Naive thymus-derived CD8-positive, alpha-beta T cell (primary cell): ENCODE measurements around the gene CNTNAP3. TPM values are rescaled to one million over a fixed set of nuclear protein-coding genes. Genes with fewer than 3 reads are reported as not detected.
"Not testable (repeated sequence)": the region's sequence is repeated elsewhere in the genome, so short reads cannot be mapped to it uniquely, and the experiment has no call there.

Source experiments
- ATAC-seq, 2 donors: fragments of 150-1000 bp; cut with Tn5 transposase in 1 of 2; sonication (Bioruptor Pico), chemical (Tn5 transposase) in 1 of 2; 1 replicate in 1 of 2; 2 replicates in 1 of 2; pipeline ENCODE4 v1.10.0; 2021; ENCODE audit warnings: mild to moderate bottlenecking in 2 of 2, moderate library complexity in 2 of 2
- POLR2A ChIA-PET: fragments of 350-600 bp; sonication (Branson Sonifier 250); formaldehyde crosslinking; loops from one replicate; lab custom pipeline; 2021; ENCODE audit warnings: antibody characterized with exemption; lab: Charles Lee
- DNase-seq, 10 donors: peaks; one replicate each; pipeline versions ENCODE4 v3.0.0 to v3.0.0-alpha.2; 2020 to 2022
- H3K27ac Mint-ChIP-seq, 10 donors: one replicate each; pipeline ENCODE4 v1.8.0; 2020 to 2022; ENCODE audit warnings: mild to moderate bottlenecking in 10 of 10, mixed read lengths in 10 of 10, moderate library complexity in 4 of 10, inconsistent platforms in 1 of 10
- H3K27me3 Mint-ChIP-seq, 5 donors: one replicate each; pipeline ENCODE4 v1.8.0; 2021 to 2022; ENCODE audit warnings: mixed read lengths in 5 of 5
- H3K36me3 Mint-ChIP-seq, 3 donors: one replicate each; pipeline ENCODE4 v1.8.0; 2020 to 2022; ENCODE audit warnings: mixed read lengths in 3 of 3, mild to moderate bottlenecking in 2 of 3, inconsistent platforms in 1 of 3
- H3K4me1 Mint-ChIP-seq, 4 donors: one replicate each; pipeline ENCODE4 v1.8.0; 2021 to 2022; ENCODE audit warnings: mixed read lengths in 4 of 4
- H3K4me3 Mint-ChIP-seq, 10 donors: one replicate each; pipeline ENCODE4 v1.8.0; 2020 to 2022; ENCODE audit warnings: mild to moderate bottlenecking in 10 of 10, mixed read lengths in 10 of 10, moderate library complexity in 6 of 10, inconsistent platforms in 1 of 10
- H3K9me3 Mint-ChIP-seq, 9 donors: one replicate each; pipeline ENCODE4 v1.8.0; 2020 to 2022; ENCODE audit warnings: mixed read lengths in 9 of 9, mild to moderate bottlenecking in 3 of 9, inconsistent platforms in 1 of 9, moderate library complexity in 1 of 9
- polyA plus RNA-seq, 3 donors: library from polyadenylated mRNA; unstranded; fragments of 300-500 nt; fragmentation: Illumina TruSeq; gene quantifications; one replicate each; pipeline ENCODE4 v1.2.3, GENCODE V29; 2021
- total RNA-seq, 8 experiments: library from RNA in 2 of 8; stranded (reverse) in 2 of 8; gene quantifications; one replicate each; pipeline ENCODE4 v1.2.3 and lab custom pipeline; 2021 to 2026

Gene CNTNAP3
- total and polyA plus RNA-seq, 5 experiments from 2014 or later: not detected

GRCh38 chr9:39121401-39121800 lies 166.6 kb downstream of the CNTNAP3 start:
- not testable (repeated sequence) for H3K4me1 Mint-ChIP-seq, H3K27ac Mint-ChIP-seq

DNA sequence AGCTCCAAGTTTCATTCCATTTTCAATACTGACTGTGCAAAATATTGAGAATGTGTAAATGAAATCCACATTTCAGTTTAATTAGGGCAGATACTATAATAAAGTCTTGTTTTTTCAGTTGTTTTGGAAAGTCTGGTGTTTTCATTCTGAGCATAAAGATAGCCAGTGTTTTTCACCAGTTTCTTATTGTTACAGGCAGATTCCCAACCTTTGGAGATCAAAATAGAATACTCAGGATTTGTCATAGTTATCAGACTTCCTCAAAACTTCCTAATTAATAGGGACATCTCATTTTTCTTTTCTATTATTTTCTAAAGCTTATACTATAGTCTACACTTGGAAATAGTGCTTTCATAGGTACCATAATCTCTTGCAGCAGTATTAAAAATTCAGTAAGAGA lies 176.2 kb downstream of the CNTNAP3 start:
- DNase-seq, POLR2A ChIA-PET, H3K9me3 Mint-ChIP-seq, ATAC-seq, H3K4me3 Mint-ChIP-seq, H3K27me3 Mint-ChIP-seq, H3K36me3 Mint-ChIP-seq, H3K27ac Mint-ChIP-seq, H3K4me1 Mint-ChIP-seq: not testable (repeated sequence)

More at GRCh38 chr9:39121401-39121800, 166.6 kb downstream of the CNTNAP3 start:
- H3K4me3 Mint-ChIP-seq, ATAC-seq, DNase-seq, H3K36me3 Mint-ChIP-seq, POLR2A ChIA-PET: not testable (repeated sequence)
- peaks cover 0 to 19% (median 1%) of the 10 kb centered on the region in 5 donors for H3K27me3 Mint-ChIP-seq
- H3K9me3 Mint-ChIP-seq: peaks cover 0 to 15% (median 2%) of the 10 kb centered on the region in 9 donors

DNA sequence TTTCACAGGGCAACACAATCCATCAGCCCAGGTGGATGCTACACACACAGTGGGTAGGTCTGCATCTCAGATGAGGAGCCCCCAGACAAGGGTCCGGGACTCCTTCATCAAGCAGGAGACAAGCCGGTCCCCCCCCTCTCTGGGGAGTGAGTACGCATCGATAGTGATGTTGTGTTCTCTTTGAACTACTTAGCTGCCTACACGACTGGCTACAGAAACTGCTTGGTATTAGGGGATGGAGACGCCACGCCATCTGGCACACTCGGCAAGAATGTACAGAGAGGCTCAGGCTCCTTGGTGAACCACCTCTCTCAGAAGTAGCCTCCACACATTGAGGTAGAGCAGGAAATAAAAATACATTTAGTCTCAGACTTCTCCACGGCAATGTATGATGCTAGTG lies 179.8 kb downstream of the CNTNAP3 start:
- Mint-ChIP-seq H3K4me1 (no peaks in the 10 kb centered on the region), H3K9me3 (no peaks in the 10 kb centered on the region), H3K4me3 (no peak overlapping the region), H3K27ac (no peak overlapping the region), H3K27me3 (peaks cover 0 to 10% (median 4%) of the 10 kb centered on the region in 5 donors), H3K36me3 (no peaks in the 10 kb centered on the region)
- no peak for DNase-seq
- ATAC-seq: no peak
- POLR2A ChIA-PET: no interaction called here

DNA sequence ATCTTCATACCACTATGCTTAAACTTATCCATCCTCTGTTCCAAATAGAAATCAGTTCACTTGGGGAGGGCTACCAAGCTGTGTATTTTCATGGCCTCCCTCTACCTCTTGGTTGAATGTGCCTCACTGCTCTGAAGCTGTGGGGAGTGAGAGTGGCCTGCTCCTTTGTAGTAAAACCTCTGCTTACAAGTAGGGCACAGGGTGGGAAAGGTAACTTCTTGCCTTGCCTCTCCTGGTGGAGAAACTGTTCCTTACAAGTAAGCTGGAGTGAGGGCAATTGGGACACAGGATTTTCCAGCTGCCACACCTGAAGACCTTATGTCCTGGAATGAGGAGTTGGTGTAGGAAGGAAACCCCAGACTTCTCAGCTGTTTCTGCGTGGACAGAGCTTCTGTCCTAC lies 190.8 kb downstream of the CNTNAP3 start:
- H3K4me3 Mint-ChIP-seq, H3K27me3 Mint-ChIP-seq, H3K4me1 Mint-ChIP-seq, ATAC-seq, H3K36me3 Mint-ChIP-seq, H3K27ac Mint-ChIP-seq, POLR2A ChIA-PET, DNase-seq, H3K9me3 Mint-ChIP-seq: not testable (repeated sequence)

- POLR2A ChIA-PET, H3K27ac Mint-ChIP-seq, H3K27me3 Mint-ChIP-seq, H3K4me1 Mint-ChIP-seq, DNase-seq, H3K36me3 Mint-ChIP-seq, H3K4me3 Mint-ChIP-seq, ATAC-seq, H3K9me3 Mint-ChIP-seq: not testable (repeated sequence)
Measured at GRCh38 chr9:39085311-39085710, 202.7 kb downstream of the CNTNAP3 start.

DNA sequence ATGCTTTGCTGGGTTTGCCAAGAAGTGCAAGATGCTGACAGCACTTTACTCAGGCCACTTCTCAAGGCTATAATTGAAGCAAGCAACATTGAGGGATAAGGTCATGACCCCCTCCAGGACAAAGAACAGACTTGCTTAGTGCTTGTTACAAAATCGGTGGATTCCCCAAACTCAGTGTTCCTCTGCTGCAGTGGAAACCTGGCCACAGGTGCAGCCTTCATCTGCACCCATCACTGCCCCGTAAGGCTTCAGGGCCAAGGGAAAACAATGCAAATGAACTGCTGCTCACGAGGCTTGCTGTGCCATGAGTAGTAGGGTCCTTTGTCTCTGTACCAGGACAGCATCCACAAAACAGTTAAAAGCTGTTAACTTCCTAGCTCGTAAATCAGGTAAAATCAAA lies 205.4 kb downstream of the CNTNAP3 start:
- H3K36me3 Mint-ChIP-seq, H3K4me1 Mint-ChIP-seq, POLR2A ChIA-PET, ATAC-seq, DNase-seq, H3K9me3 Mint-ChIP-seq, H3K27ac Mint-ChIP-seq, H3K4me3 Mint-ChIP-seq: not testable (repeated sequence)
- peaks cover 3 to 17% (median 8%) of the 10 kb centered on the region in 5 donors for H3K27me3 Mint-ChIP-seq

DNA sequence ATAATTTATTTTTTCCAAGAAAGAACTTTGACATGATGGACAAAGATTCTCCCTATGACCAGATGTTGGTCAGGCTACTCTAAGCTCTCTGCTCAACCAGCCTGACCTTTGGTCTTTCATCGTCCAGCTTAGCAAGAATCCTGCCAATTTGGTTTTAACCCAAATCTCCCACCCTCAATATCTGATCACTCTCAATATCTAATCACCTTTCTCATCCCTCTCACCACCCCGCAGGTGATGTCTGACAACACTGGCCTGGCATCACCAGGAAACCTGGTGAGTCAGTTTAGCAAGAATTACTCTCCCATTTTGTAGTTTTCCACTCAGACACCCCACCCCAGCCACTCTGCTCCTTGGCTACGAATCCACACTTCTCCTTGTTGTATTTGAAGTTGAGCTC lies 207.9 kb downstream of the CNTNAP3 start:
- ATAC-seq, H3K9me3 Mint-ChIP-seq, H3K4me1 Mint-ChIP-seq, H3K4me3 Mint-ChIP-seq, H3K27ac Mint-ChIP-seq, POLR2A ChIA-PET, DNase-seq, H3K36me3 Mint-ChIP-seq: not testable (repeated sequence)
- H3K27me3 Mint-ChIP-seq: peaks cover 3 to 17% (median 8%) of the 10 kb centered on the region in 5 donors

GRCh38 chr9:39078621-39079256 lies 209.2 kb downstream of the CNTNAP3 start:
- H3K4me3 Mint-ChIP-seq, DNase-seq, H3K36me3 Mint-ChIP-seq, POLR2A ChIA-PET, ATAC-seq, H3K27ac Mint-ChIP-seq, H3K9me3 Mint-ChIP-seq, H3K4me1 Mint-ChIP-seq: not testable (repeated sequence)
- H3K27me3 Mint-ChIP-seq: peaks cover 3 to 17% (median 8%) of the 10 kb centered on the region in 5 donors

DNA sequence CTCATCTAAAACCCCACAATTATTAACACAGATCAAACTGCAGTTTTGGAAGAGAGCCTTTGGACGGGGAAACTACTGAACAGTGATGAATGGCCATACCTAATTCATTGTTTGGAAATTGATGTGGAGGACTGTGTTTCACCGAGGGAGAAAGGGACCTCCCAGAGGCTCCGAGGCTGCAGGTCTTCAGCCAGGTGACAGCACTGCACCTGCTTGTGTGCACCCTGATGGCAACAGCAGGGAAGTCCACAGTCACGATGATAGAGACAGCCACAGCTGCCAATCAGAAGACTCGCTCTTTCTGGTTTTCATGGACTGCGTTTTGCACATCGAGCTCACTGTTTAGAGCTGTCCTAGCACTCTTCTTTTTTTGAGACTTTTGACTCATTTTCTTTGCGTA lies 214.4 kb downstream of the CNTNAP3 start:
- H3K36me3 Mint-ChIP-seq, POLR2A ChIA-PET, H3K4me1 Mint-ChIP-seq, H3K9me3 Mint-ChIP-seq, H3K27ac Mint-ChIP-seq, DNase-seq, ATAC-seq, H3K27me3 Mint-ChIP-seq, H3K4me3 Mint-ChIP-seq: not testable (repeated sequence)

- H3K9me3 Mint-ChIP-seq, H3K4me1 Mint-ChIP-seq, H3K36me3 Mint-ChIP-seq, DNase-seq, H3K4me3 Mint-ChIP-seq, POLR2A ChIA-PET, ATAC-seq, H3K27ac Mint-ChIP-seq, H3K27me3 Mint-ChIP-seq: not testable (repeated sequence)
Measured at GRCh38 chr9:39067683-39068082, 220.3 kb downstream of the CNTNAP3 start.

- H3K9me3 Mint-ChIP-seq, H3K4me1 Mint-ChIP-seq, H3K27me3 Mint-ChIP-seq, H3K36me3 Mint-ChIP-seq, POLR2A ChIA-PET, H3K4me3 Mint-ChIP-seq, H3K27ac Mint-ChIP-seq, ATAC-seq, DNase-seq: not testable (repeated sequence)
Measured at GRCh38 chr9:39062966-39063365, 225.0 kb downstream of the CNTNAP3 start.

DNA sequence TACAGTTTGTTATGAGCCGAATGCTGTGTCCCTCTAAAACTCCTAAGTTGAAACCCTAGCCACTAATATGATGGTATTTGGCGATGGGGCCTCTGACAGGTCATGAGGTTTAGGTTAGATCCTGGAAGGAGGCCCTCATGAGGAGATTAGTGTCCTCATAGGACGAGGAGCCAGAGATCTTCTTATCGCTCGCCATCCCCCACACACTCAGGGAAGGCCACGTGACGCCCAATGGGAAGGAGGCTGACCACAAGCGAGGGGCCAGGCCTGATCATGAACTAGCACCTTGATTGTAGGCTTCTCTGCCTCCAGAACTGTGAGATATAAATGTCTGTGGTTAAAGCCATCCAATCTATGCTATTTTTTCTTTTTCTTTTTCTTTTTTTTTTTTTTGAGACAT lies 233.5 kb downstream of the CNTNAP3 start:
- H3K9me3 Mint-ChIP-seq: peaks cover 0 to 19% (median 4%) of the 10 kb centered on the region in 9 donors
- ATAC-seq, H3K4me3 Mint-ChIP-seq, POLR2A ChIA-PET, H3K36me3 Mint-ChIP-seq, DNase-seq, H3K4me1 Mint-ChIP-seq, H3K27ac Mint-ChIP-seq, H3K27me3 Mint-ChIP-seq: not testable (repeated sequence)

- peaks cover 3 to 11% (median 5%) of the 10 kb centered on the region in 5 donors for H3K27me3 Mint-ChIP-seq
- H3K4me1 Mint-ChIP-seq, H3K4me3 Mint-ChIP-seq, ATAC-seq, POLR2A ChIA-PET, H3K36me3 Mint-ChIP-seq, DNase-seq, H3K27ac Mint-ChIP-seq: not testable (repeated sequence)
- H3K9me3 Mint-ChIP-seq: peaks cover 0 to 15% (median 7%) of the 10 kb centered on the region in 9 donors
Measured at GRCh38 chr9:39046833-39047232, 241.1 kb downstream of the CNTNAP3 start.

GRCh38 chr9:39042352-39042803 lies 245.6 kb downstream of the CNTNAP3 start:
- ATAC-seq, H3K36me3 Mint-ChIP-seq, POLR2A ChIA-PET, H3K4me1 Mint-ChIP-seq, H3K27ac Mint-ChIP-seq, H3K9me3 Mint-ChIP-seq, H3K4me3 Mint-ChIP-seq: not testable (repeated sequence)
- H3K27me3 Mint-ChIP-seq: peaks cover 3 to 15% (median 8%) of the 10 kb centered on the region in 5 donors
- DNase-seq: peak in 1 of 10 donors; percentile 13
